HG03025 (cell line): ENCODE results near the gene MRPL14.
"Not testable (repeated sequence)": the region's sequence is repeated elsewhere in the genome, so short reads cannot be mapped to it uniquely, and the experiment has no call there.

Experiments used
- ATAC-seq: cut with Tn5 transposase; IDR thresholded peaks from one replicate; pipeline ENCODE4 v1.9.1; 2021; ENCODE audit warnings: mild to moderate bottlenecking, moderate library complexity; ENCODE audit not compliant: unreplicated experiment, low FRiP score

The MRPL14 gene

DNA sequence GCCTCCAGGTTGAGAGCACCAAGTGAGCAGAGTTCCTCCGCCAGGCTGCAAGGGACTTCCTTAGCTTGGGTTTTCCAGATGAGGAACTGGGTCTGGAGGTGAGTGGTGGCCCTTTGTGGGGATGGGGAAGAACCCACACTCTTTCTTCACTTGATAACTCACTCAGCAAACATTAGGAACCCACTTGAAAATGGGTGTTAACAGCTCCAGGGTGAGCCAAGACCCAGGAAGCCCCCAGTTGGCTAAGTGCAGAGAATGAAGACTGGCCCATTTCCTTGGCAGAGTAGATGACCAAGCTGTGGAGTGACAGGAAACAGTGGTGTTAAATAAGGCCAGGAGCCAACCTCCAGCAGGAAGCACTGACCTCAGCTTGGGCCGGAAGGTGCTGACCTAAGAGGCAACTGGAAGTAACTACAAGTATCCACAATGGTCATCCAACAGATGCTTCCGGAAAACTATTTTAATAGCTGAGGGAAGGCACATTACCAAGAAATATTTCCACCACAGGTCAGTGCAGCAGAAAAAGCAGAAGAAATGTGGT is 22.7 kb downstream of the MRPL14 start:
- no peak for ATAC-seq

DNA sequence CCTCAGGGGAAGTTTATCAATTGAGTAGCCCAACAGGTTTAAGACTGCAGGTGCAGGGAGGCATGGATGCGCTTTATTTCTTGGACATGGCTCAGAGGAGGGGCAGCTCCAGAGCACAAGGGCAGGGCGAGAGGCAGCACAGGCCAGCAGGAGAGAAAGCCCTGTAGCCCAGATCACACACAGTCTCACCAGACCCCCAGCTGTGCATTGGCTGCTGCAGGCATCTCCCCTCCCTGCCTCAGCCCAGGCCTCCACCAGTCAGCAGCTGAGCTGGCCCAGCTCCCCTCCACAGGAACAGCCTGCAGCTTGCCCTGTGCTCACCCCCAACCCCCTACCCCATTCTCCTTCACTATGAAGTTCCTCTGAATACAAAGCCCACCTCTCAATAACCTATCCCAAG is 24.7 kb downstream of the MRPL14 start:
- ATAC-seq, result no peak

DNA sequence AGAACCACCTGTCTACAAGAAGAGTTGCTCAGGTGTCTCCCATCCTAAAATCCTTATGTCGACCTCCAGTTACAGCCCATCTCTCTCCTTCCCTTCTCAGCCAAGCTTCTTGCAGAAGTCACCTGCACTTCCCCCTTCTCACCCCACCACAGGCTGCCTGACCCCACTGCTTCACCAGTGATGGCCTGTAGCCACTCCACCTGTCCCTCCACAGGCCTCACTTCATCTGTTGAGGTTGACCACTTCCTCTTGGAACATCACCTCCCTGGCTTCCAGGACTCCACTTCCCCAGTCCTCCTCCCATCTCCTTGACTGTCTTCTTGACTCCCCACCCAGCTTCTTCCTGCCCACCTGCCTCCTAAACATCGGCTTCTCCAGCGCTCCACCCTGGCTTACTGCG is 25.4 kb downstream of the MRPL14 start:
- no peak for ATAC-seq

DNA sequence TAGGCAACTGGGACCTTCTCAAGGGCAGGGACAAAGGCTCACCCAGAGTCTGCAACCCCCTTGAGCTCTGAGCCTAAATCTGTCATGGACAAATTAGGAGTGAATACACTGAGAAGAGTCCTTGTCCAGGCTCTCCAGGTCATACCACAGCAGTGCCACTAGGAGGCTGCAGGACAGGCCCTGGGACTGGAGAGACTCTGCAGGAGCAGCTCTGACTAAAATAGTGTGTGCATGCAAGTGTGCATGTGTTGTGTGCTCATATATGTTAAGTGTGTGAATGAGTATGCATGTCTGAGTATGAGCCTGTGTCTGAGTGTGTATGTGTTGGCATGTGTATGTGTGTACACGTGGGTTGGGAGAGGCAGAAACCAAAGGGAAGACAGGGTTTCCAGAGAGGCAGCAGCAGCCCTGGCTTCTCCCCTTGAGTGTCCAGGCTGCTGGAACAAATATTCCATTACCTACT is 27.1 kb downstream of the MRPL14 start:
- ATAC-seq, result no peak

DNA sequence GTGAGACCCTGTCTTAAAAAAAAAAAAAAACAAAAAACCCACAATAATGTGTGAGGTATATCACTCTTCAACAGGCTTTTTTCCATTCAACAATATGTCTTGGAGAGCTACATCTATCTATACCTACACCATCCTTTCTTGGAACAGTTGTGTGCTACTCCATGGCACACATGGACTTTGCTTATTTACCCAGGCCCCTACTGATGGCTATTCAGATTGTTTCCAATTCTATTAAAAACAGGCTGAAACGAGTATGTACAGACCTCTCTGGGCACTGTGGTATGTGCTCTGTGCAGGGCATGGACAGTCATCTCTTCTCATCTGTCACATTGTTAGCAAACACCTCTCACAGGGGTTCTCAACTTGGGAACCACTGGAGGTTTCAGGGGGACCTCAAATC is 28.1 kb downstream of the MRPL14 start:
- no peak for ATAC-seq

DNA sequence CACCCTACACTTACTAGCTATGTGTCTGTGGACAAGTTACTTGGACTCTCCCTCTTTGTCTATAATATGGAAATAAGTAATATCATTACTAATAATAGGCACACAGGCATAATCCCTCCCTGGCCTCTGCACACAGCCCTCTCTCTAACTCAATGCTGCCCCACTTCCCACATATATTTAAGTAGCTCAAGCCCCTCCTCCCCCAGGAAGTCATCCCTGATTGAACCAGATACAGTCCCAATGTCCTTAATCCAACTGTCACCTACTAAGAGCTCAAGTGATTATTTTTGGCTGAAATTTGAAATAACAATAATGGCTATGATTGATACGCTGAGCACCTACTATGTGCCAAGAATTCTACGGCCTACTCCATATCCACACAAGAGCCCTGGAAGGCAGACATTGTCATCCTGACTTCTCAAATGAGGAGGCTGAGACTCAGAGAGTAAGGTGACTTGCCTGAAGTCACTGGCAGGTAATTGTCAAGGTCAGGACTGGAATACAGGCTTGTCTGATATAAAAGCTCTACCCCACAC is 29.4 kb downstream of the MRPL14 start:
- no peak for ATAC-seq

DNA sequence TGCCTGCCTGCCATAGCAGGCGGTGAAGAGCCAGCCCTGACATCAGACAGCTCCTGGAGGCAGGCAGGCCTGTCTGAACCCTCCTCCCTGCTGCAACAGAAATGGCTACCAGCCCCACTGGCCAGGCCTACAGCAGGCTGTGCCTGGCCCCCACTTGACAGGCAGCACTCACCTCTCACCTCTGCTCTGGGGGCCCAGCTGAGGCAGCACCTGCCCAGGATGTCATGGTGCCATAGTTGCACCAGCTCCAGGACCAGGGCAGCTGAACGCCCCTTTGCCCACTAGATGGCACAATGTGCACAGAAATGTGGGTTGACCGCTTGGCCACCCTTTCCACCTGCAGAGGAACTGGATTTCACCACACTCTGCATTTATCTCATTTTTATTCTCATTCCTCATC is 30.6 kb downstream of the MRPL14 start:
- ATAC-seq, result peak; percentile 55

DNA sequence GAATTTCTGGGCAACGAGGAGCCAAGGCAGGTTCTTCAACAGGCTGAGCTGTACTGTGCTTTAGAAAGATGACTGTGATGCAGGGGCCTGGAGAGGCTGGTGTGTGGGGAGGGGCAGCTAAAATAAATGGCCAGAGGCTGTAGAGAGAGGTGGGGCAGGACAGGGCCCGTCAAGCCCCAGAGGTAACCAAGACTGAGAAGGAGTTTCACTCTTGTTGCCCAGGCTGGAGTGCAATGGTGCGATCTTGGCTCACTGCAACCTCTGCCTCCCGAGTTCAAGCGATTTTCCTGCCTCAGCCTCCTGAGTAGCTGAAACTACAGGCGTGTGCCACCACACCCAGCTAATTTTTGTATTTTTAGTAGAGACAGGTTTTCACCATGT is 32.0 kb downstream of the MRPL14 start:
- ATAC-seq, result not testable (repeated sequence)

DNA sequence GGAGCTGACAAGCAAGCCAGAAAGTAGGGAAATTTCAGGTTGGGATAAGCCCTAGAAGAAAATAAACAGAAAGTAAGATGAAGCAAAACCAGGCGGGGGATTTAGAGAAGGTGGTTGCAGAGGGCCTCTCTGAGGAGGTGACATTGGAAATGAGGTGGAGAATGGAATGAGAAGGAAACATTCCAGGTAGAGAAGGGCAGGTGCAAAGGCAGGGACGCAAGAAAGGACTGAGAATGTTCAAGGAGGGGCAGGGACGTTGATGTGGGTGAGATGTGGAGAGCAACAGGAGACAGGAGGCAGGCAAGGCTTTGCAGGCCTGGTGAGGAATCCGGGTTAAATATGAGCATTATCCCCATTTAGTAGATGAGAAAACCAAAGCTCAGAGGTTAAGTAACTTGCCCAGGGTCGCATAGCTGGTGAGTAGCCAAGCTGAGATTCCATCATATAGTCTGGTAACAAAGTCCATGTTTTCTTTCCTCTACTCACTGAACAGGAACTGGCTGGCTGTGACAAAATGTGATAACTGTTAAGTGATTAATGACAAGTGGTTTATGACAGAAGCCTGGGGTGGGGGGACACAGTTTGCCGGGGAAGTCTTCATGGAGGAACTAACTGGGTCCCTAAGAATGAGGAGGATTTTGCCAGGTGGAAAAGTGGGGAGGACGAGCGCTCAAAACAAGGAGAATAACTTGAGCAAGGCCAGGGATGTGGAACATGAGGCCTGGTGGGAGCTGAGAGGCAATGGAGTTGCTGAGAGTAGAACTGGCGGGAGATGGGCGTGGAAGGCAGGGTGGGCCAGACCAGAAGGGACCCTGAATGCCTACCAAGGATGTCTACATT is 32.6 kb downstream of the MRPL14 start:
- no peak for ATAC-seq

DNA sequence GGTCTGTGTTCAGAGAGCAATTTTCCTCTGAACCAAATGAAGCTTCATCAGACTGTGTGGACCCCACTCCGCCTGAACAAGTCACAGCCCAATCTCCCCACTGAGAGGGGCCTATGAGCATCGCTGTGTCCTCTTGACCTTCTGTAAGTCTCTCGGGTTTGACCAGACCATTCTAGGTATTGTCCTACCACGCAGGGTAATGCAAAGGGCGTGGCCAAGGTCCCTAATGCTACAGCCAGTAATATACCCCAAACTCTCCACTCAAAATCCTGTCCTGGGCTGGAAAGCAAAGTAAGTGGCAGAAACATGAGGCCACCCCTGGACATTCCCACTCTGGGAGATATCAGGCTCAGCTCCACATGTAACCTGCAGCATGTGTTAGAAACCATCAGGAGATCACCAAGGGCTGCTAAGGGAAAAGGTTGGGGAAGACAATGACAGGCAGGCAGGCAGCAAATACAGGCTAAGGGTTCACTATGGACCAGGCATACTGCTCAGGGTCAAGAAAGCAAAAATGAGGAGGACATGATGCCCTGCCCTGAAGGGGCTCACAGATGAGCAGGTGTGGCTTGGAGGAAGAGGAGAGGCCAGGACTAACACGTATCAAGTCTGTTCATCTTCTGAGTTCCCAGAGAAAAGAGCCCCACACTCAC is 33.4 kb downstream of the MRPL14 start:
- no peak for ATAC-seq

DNA sequence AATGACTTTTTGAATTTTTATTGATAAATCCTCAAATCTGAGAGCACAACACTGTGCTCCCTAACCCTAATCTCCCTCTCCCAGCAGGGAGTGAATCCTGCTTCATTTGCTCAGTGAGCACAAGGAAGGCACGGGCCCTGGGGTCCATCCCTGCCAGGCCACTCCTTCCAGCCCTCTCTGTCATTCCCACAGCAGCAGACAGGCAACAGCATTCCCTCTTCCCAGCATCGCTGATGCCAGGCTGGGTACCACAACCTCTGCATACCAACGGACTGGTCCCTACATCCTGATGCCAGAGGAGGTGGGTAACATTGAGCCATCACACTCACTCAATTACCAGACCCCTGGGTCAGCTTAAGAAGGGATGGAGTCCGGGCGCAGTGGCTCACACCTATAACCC is 34.2 kb downstream of the MRPL14 start:
- ATAC-seq, result no peak

DNA sequence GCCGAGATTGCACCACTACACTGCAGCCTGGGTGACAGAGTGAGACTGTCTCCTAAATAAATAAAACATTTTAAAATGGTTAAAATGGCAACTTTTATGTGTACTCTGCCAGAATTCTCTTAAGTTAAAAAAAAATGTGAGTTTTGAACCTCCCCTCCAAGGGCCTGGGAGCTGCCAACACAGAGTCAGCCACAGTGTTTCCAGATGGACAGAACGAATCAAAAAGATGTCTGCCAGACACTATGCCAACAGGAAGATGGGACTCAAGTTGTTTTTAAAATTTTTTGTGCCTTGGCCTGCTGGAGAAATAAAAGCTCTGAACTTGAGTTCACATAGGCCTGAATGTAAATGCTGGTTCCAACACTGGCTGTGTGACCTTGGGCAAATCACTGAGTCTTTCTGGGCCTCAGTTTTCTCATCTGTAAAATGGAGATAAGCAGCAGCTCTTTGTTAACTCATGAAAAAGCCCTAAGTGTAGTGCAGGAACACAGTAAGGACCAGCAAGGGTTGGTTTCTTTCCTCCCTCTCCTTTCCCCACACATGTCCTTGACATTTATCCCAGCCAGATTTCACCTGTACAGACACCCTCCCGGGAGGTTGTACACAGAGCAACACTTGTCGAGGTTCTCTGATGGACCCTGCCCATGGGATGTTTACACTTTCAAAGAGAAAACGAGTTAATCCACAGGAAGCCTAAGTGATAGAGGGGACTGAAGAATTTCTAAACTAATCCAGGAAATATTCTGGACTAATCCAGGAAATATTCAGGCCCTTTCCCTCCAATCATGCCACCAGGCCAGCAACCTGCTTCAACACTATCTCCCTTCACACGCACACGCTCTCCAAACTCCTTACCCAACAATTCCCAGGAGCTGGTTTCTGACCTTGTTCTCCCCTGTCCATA is 35.0 kb downstream of the MRPL14 start:
- no peak for ATAC-seq

DNA sequence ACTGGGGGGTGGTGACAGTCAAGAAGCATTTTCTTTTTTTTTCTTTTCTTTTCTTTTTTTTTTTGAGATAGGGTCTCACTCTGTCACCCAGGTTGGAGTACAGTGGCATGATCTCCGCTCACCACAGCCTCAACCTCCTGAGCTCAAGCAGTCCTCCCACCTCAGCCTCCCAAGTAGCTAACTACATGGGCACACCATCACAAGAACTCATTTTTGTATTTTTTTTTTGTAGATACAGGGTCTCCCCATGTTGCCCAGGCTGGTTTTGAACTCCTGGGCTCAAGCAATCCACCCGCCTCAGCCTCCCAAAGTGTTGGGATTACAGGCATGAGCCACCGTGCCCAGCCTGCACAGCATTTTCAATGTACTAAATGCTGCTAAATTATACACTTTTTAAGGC is 35.9 kb downstream of the MRPL14 start:
- ATAC-seq, result not testable (repeated sequence)

DNA sequence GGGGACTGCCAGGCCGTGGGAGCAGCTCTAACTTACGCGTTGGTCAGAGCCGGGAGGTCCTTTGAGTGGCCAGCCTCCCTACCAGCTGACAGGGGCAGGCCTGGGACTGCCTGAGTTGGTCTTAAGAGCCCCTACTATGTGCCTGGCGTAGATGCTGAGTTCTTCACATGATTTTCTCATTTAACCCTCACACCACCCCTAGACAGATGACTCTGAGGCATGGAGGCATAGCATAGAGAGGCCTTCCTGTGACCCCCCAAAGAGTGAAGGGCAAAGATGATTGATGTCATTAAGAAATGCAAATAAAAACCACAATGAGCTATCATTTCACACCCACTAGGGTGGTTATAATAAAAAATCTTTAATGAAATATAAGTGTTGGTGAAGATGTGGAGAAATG is 36.8 kb downstream of the MRPL14 start:
- no peak for ATAC-seq

DNA sequence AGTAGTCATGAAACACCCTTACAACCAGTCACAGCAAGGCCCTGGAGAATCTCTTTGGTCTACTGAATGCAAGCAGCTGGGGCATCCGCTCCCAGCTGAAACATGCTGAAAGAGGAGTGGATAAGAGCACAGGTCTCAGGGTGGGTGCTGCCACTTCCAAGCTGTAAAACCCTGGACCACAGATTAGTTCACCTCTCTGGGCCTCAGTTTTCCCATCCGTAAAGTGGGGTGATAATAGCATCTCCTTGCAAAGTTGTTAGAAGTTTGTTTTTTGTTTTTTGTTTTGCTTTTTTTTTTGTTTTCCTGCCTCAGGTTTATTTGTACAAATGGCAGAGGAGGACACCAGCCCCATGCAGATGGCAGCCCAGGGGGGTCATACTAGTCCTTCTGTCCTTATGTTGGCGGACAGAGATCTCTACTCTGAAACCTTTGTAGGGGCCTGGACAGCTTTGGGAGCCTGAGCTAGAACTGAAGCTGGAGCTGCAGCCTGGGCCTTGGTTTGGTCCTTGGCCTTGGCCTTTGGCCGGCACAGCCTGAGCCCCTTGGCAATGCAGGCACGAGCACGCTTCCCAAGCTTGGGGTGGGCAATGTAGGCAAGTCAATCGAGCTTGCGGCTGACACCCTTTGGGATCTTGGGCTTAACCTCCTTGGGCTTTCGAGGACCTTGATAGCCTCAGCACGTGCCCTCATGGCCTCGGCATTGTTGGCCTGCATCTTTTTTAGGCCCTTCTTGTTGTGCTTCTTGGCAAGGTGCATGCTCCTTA is 38.2 kb downstream of the MRPL14 start:
- ATAC-seq, result no peak

DNA sequence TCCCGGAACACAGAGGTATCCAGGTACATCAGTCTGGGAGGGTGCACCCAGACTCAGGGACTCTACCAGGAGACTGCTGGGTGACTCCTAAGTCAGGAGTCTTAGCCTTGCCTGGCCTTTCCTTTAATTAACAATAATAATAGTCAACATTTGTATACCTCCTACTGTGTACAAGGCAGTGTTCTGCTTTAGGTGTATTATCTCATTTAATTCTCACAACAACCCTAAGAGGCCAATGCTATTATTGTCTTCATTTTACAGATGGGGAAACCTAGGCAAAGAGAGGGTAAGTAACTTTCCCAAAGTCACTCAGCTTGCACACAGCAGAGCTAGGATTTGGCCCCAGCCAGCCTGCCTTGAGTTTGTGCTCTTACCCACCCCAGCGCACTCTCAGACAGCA is 39.6 kb downstream of the MRPL14 start:
- no peak for ATAC-seq

DNA sequence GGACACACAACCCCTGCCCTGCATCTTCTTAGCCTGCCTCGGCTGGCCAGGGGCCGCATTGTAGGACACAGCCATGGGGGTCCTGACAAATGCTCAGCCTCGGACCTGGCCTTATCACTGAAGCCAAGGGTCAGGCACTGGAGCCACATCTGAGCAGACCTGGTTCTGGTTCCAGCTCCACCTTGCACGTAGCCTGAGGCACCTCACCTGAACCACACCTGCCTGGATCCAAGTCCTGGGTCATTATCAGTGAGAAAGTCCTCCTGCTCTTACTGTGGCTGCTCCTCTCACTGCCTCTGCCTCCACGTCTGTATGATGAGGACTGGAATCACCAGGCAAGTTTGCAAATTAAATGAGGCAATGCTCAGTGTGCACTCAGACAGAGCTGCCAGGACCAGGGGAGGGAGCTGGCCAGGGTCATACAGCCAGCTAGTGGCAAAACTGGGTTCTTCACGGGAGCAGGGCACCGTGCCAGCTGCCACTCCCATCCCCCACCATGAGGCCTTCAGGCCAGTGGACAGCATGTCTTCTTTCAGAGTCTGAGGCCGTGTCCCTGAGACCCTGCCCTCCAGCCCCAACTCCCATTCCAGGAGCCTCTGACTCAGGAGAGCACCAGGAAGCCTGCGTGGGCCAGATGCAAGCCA is 40.2 kb downstream of the MRPL14 start:
- ATAC-seq, result no peak

DNA sequence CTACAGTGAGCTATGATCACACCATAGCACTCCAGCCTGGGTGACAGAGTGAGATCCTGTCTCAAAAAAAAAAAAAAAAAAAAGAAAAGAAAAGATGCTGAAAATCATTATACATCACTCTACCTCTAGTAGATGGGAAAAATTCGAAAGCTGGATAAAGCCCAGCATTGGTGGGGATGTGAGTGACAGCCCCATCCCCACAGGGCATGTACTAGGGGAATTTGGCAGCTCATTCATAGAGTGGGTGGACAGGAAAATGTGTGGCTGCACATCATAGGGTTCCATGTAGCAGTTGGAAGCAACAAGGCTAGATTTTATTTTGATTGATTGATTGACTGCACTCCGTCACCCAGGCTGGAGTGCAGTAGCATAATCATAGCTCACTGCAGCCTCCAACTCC is 42.0 kb downstream of the MRPL14 start:
- ATAC-seq, result no peak

DNA sequence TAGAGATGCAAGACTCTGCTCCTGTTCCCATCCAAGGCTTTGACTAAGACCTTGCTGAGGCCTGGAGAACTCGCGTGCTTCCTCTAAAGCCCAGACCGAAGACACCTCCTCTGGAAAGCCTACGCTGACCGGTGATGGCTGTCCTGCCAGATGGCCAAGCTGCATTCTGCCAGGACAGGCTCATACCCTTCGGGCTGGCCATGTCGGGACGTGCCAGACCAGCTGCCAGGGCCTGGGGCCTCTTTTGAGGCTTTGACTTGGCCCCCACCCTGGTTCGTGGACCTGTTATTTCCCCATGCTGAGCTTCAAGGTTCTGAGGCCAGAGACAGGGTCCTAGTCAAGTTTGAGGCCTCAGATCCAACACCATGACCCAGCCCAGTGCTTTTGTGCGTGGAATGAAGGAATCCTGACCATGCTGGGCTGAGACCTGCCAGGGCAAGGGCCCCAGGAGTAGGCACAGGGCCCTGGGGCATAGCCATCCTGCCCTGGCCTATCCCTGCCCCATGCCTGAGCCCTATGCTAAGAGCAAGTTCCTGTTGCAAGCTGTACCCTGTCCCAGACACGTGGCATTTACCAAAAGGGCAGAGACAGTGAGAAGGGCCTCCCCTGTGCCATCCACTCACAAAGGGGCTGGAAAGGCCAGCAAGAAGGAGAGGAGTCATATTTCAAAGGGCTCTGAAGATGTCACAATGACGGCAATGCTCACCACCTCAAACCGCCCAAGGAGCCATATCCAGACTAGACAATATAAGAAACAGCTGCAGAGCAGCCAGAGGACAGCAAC is 42.8 kb downstream of the MRPL14 start:
- ATAC-seq, result no peak
